Measurements from ENCODE around the gene LIMK2. TPM values are rescaled to one million over a fixed set of nuclear protein-coding genes. Genes with fewer than 3 reads are reported as not detected.

LIMK2 gene
- total and polyA plus RNA-seq, 10 of the 15 experiments (the other 5 are each of a cell fraction or from before 2014, with no cell fraction given): 2.9 to 40.4 (median 26.7) TPM

GRCh38 chr22:31250740-31251600, 38.9 kb downstream of the LIMK2 start (continued):
- TF ChIP-seq USF1 (IDR thresholded peaks at IDR 0.05; ENCODE audit: borderline replicate concordance, extremely low read length, insufficient read depth, low read depth, low read length): no peak
- no peak for TF ChIP-seq CBX3 (IDR thresholded peaks at IDR 0.05; ENCODE audit: borderline replicate concordance, low read depth)
- no peak for TF ChIP-seq NR2F1 (conservative IDR thresholded peaks at IDR 0.05)
- TF ChIP-seq YBX1 (IDR thresholded peaks at IDR 0.05): no peak

GRCh38 chr22:31253949-31254348, 41.9 kb downstream of the LIMK2 start:
- H3K9me3 ChIP-seq (replicated peaks; ENCODE audit: control insufficient read depth, insufficient read depth, low read length): no peaks in the 10 kb centered on the region
- FAIRE-seq (no peak), DNase-seq (ENCODE audit: low read depth, low spot score) (no peak), ATAC-seq (no peak)
- no peak overlapping the region; the same call in 1 of the 2 replicates for H3K9ac ChIP-seq (ENCODE audit: control insufficient read depth, insufficient read depth, low read length)
- in situ Hi-C loops (cut with MboI): no loop called here
- ChIA-PET RAD21 (ENCODE audit: unreplicated experiment) (interaction anchor here (0.9 to 1.5 kb wide), 5 partner anchors 12 to 42 kb away, joined by 3 to 5 read pairs (median 3); partner anchors contain the start of gene LIMK2), POLR2A (interaction anchor here (0.6 to 0.9 kb wide), 2 partner anchors 22 to 1062 kb away, joined by 3 read pairs; no protein-coding TSS in a partner anchor), SMC1A (ENCODE audit: uncharacterized antibody, unreplicated experiment) (interaction anchor here (0.7 to 2.4 kb wide), 4 partner anchors 14 to 24 kb away, joined by 3 to 7 read pairs (median 5); no protein-coding TSS in a partner anchor), CTCF (interaction anchor here (0.7 to 4.0 kb wide), 4 partner anchors 17 to 238 kb away, joined by 3 to 34 read pairs (median 16); partner anchors contain the start of gene LIMK2)
- peaks cover 1% of the 10 kb centered on the region; the same call in 1 of the 2 replicates for H3K79me2 ChIP-seq (ENCODE audit: control insufficient read depth, insufficient read depth, low read length)
- peaks cover 7% of the 10 kb centered on the region for H3K4me1 ChIP-seq (ENCODE audit: control insufficient read depth, insufficient read depth, low read length)
- no TSS peak for BruUV-seq (replicated peaks)
- intact Hi-C loops (cut with micrococcal nuclease; ENCODE audit: unreplicated experiment): no loop called here
- H2AFZ ChIP-seq (ENCODE audit: control insufficient read depth, low read depth, low read length): no peak overlapping the region
- 95% methylated on average over 4 of the region's 4 CpGs for WGBS (ENCODE audit: insufficient coverage, insufficient replicate concordance, low lambda C conversion rate, missing lambda C conversion rate)
- H3K4me2 ChIP-seq (ENCODE audit: control insufficient read depth, insufficient read depth): no peak overlapping the region
- H3K4me3 ChIP-seq: no peak overlapping the region
- no peaks in the 10 kb centered on the region for H3K27me3 ChIP-seq (replicated peaks in 1 of 2; ENCODE audit: control insufficient read depth in 2 of 2, insufficient read depth in 2 of 2, low read length in 1 of 2)
- H3K36me3 ChIP-seq (ENCODE audit: control insufficient read depth in 2 of 2, insufficient read depth in 2 of 2, low read length in 1 of 2): peaks cover 8 to 17% of the 10 kb centered on the region in 2 experiments; a peak in 3 of 4 replicates
- no peaks in the 10 kb centered on the region for H4K20me1 ChIP-seq (ENCODE audit: control insufficient read depth, insufficient read depth)
- peak overlapping the region; percentile 38; the same call in 1 of the 2 replicates for H3K27ac ChIP-seq (ENCODE audit: control insufficient read depth, insufficient read depth)
- TF ChIP-seq ATF7 (IDR thresholded peaks at IDR 0.05; ENCODE audit: low read depth) (no peak), MYB (IDR thresholded peaks at IDR 0.05; ENCODE audit: borderline replicate concordance, low read depth, low read length) (no peak), HDAC6 (IDR thresholded peaks at IDR 0.05; ENCODE audit: unreplicated experiment) (no peak), BACH1 (IDR thresholded peaks at IDR 0.05; ENCODE audit: borderline replicate concordance) (no peak), IRF4 (IDR thresholded peaks at IDR 0.05; ENCODE audit: low read depth, low read length) (no peak), RB1 (IDR thresholded peaks at IDR 0.05; ENCODE audit: borderline replicate concordance) (no peak), RELB (IDR thresholded peaks at IDR 0.05; ENCODE audit: low read depth) (no peak), USF1 (IDR thresholded peaks at IDR 0.05; ENCODE audit: borderline replicate concordance, extremely low read length, insufficient read depth, low read depth, low read length) (no peak)

Data from GM12878 (cell line).